NCI-H2029 (cell line): Measurements from ENCODE around the gene YAP1.

Experiments
- DNase-seq: peaks from one replicate; lab custom pipeline; 2025; lab: John Stamatoyannopoulos, UW

The YAP1 gene

GRCh38 chr11:102163368-102163767 is 53.1 kb downstream of the YAP1 start:
- no peak for DNase-seq

GRCh38 chr11:102166175-102167064 is 56.2 kb downstream of the YAP1 start:
- DNase-seq: no peak

- DNase-seq: no peak
Observed at GRCh38 chr11:102168481-102168880, 58.2 kb downstream of the YAP1 start.

- DNase-seq: no peak
Observed at GRCh38 chr11:102171101-102171500, 60.9 kb downstream of the YAP1 start.

GRCh38 chr11:102172127-102172848 is 62.0 kb downstream of the YAP1 start:
- DNase-seq: no peak

- DNase-seq: no peak
Observed at GRCh38 chr11:102177126-102177525, 66.9 kb downstream of the YAP1 start.

GRCh38 chr11:102177974-102178631 is 67.9 kb downstream of the YAP1 start:
- DNase-seq: no peak

GRCh38 chr11:102179371-102179770 is 69.1 kb downstream of the YAP1 start:
- no peak for DNase-seq

- DNase-seq: no peak
Observed at GRCh38 chr11:102184269-102184987, 74.2 kb downstream of the YAP1 start.

- DNase-seq: no peak
Observed at GRCh38 chr11:102186551-102187191, 76.4 kb downstream of the YAP1 start.

GRCh38 chr11:102187416-102188151 is 77.3 kb downstream of the YAP1 start:
- DNase-seq: no peak

GRCh38 chr11:102188488-102188887 is 78.2 kb downstream of the YAP1 start:
- DNase-seq: no peak

- no peak for DNase-seq
Observed at GRCh38 chr11:102191832-102192231, 81.6 kb downstream of the YAP1 start.

GRCh38 chr11:102192349-102193066 is 82.3 kb downstream of the YAP1 start:
- no peak for DNase-seq

- no peak for DNase-seq
Observed at GRCh38 chr11:102194257-102194656, 84.0 kb downstream of the YAP1 start.

GRCh38 chr11:102194990-102195389 is 84.7 kb downstream of the YAP1 start:
- no peak for DNase-seq

GRCh38 chr11:102196351-102196750 is 86.1 kb downstream of the YAP1 start:
- no peak for DNase-seq

- no peak for DNase-seq
Observed at GRCh38 chr11:102196816-102197215, 86.6 kb downstream of the YAP1 start.

GRCh38 chr11:102197670-102198139 is 87.5 kb downstream of the YAP1 start:
- no peak for DNase-seq

- DNase-seq: no peak
Observed at GRCh38 chr11:102199673-102200072, 89.4 kb downstream of the YAP1 start.
